SK-N-MC (cell line): ENCODE measurements around the gene RAB35.
"Not testable (repeated sequence)": the region's sequence is repeated elsewhere in the genome, so short reads cannot be mapped to it uniquely, and the experiment has no call there.

Experiments
- DNase-seq: peaks from one replicate; pipeline ENCODE4 v3.0.0-alpha.2; 2011; ENCODE audit warnings: low read depth, low spot score
- H3K27ac ChIP-seq: fragments of 200-600 bp; sonication (generic); 2 replicates; pipeline ENCODE4 v1.5.1; 2016; ENCODE audit warnings: mixed run types
- H3K36me3 ChIP-seq: fragments of 200-600 bp; sonication (generic); 2 replicates; pipeline ENCODE4 v1.6.1; 2017; ENCODE audit warnings: antibody characterized with exemption, low read length, mixed read lengths; ENCODE audit not compliant: insufficient read depth
- H3K4me3 ChIP-seq: fragments of 200-600 bp; sonication (generic); 2 replicates; pipeline ENCODE4 v1.5.1; 2016
- H3K9ac ChIP-seq: fragments of 200-600 bp; sonication (generic); 2 replicates; pipeline ENCODE4 v1.8.0; 2017; ENCODE audit warnings: mixed run types, mixed read lengths; ENCODE audit not compliant: insufficient read length
- H3K9me3 ChIP-seq: fragments of 200-600 bp; sonication (generic); 2 replicates; pipeline ENCODE4 v1.6.1; 2017; ENCODE audit warnings: low read depth, mild to moderate bottlenecking, antibody characterized with exemption, low read length, moderate library complexity, mixed read lengths
- EZH2 ChIP-seq: fragments of 200-600 bp; sonication (generic); IDR thresholded peaks from one replicate; pipeline ENCODE4 v1.6.1; 2017; ENCODE audit warnings: antibody characterized with exemption
- FOXP2 ChIP-seq: optimal IDR thresholded peaks from 2 replicates; pipeline ENCODE3; 2011; ENCODE audit warnings: mild to moderate bottlenecking, moderate library complexity; ENCODE audit not compliant: insufficient read depth; ENCODE audit errors: extremely low read length, control extremely low read depth
- POLR2AphosphoS5 ChIP-seq: IDR thresholded peaks from 2 replicates; pipeline ENCODE4 v1.6.1; 2012; ENCODE audit warnings: mild to moderate bottlenecking, low read depth, low read length, borderline replicate concordance

The RAB35 gene

DNA sequence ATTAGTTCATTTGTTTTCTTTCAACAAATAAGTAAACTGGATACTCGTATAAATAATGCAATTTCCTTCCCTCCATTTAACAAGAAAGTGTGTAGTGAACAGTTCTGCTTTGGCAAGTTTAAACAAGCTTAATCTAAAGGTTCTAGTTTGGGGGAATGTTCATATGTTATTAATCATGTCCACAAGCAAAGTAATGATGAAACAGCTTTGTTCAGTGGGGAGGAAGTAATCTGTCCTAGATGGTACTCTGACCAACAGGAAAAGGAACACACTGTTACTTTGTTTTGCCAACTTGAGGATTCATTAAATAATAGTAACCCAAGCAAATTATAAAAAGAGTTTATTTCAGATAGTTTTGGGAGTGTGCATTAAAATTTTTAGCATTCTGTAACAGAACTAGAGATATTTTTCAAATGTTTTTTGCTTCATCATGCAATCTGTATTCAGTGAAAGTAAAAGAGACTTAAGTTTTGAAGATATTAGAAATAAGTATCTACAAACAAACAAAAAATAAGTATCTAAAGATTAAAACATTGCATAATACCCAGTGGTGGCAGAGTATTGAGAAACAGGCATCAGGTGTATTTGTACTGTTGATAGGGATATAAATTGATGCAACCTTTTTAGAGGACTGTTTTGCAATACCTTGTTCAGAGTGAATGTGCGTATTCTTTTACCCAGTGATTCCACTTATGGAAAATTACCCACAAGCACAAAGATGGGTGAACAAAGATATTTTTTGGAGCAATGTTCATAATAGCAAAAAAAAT is 61.1 kb downstream of the RAB35 start:
- Histone ChIP-seq H3K27ac (peak overlapping the region; percentile 19), H3K9me3 (no peaks in the 10 kb centered on the region), H3K36me3 (no peaks in the 10 kb centered on the region), H3K4me3 (no peak overlapping the region), H3K9ac (no peak overlapping the region)
- TF ChIP-seq EZH2, result no peak
- TF ChIP-seq POLR2AphosphoS5, result no peak
- TF ChIP-seq FOXP2, result no peak
- no peak for DNase-seq

- H3K27ac ChIP-seq, result no peak overlapping the region
- DNase-seq, result no peak
Observed at GRCh38 chr12:120054293-120054692, 62.3 kb downstream of the RAB35 start.

GRCh38 chr12:120051535-120051934 is 65.0 kb downstream of the RAB35 start:
- no peak for TF ChIP-seq FOXP2
- no peak for TF ChIP-seq EZH2
- TF ChIP-seq POLR2AphosphoS5, result no peak
- no peak overlapping the region for H3K9ac ChIP-seq
- no peaks in the 10 kb centered on the region for H3K9me3 ChIP-seq
- H3K4me3 ChIP-seq, result no peak overlapping the region
- DNase-seq, result no peak
- no peaks in the 10 kb centered on the region for H3K36me3 ChIP-seq
- no peak overlapping the region for H3K27ac ChIP-seq

More at GRCh38 chr12:120054293-120054692, 62.3 kb downstream of the RAB35 start:
- Histone ChIP-seq H3K9ac (no peak overlapping the region), H3K9me3 (no peaks in the 10 kb centered on the region), H3K36me3 (no peaks in the 10 kb centered on the region), H3K4me3 (no peak overlapping the region)
- TF ChIP-seq FOXP2 (no peak), POLR2AphosphoS5 (no peak), EZH2 (no peak)

DNA sequence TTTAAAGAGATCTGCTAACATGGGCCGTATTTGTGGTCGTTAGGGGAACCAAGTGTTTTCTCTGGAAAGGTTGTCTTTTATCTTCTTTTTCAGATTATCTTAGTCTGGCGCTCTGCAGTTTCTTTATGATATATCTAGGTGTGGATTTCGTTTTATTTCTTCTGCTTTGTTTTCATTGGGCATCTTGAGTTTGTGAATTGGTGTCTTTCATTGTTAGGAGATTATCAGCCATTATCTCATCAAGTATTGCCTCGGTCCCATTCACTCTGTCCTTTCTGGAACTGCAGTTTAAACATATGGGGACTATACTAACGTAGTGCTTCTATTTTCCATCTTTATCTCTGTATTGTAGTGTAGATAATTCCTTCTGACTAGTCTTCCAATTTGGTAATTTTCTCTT is 67.1 kb downstream of the RAB35 start:
- TF ChIP-seq EZH2, result no peak
- no peak for TF ChIP-seq POLR2AphosphoS5
- no peak for TF ChIP-seq FOXP2
- H3K27ac ChIP-seq, result no peak overlapping the region
- H3K9me3 ChIP-seq, result no peaks in the 10 kb centered on the region
- H3K36me3 ChIP-seq, result no peaks in the 10 kb centered on the region
- no peak overlapping the region for H3K4me3 ChIP-seq
- no peak for DNase-seq
- H3K9ac ChIP-seq, result no peak overlapping the region

GRCh38 chr12:120048263-120048662 is 68.3 kb downstream of the RAB35 start:
- H3K27ac ChIP-seq, result no peak overlapping the region
- no peak overlapping the region for H3K4me3 ChIP-seq
- no peak for DNase-seq
- H3K9ac ChIP-seq, result no peak overlapping the region
- H3K36me3 ChIP-seq, result no peaks in the 10 kb centered on the region
- no peaks in the 10 kb centered on the region for H3K9me3 ChIP-seq
- TF ChIP-seq FOXP2 (no peak), POLR2AphosphoS5 (no peak), EZH2 (no peak)

GRCh38 chr12:120047072-120047471 is 69.5 kb downstream of the RAB35 start:
- Histone ChIP-seq H3K9ac (no peak overlapping the region), H3K4me3 (no peak overlapping the region), H3K27ac (no peak overlapping the region), H3K9me3 (no peaks in the 10 kb centered on the region), H3K36me3 (no peaks in the 10 kb centered on the region)
- DNase-seq, result no peak
- TF ChIP-seq EZH2, result no peak
- TF ChIP-seq FOXP2, result no peak
- no peak for TF ChIP-seq POLR2AphosphoS5

GRCh38 chr12:120045367-120045766 is 71.2 kb downstream of the RAB35 start:
- DNase-seq, H3K4me3 ChIP-seq, H3K9me3 ChIP-seq, H3K36me3 ChIP-seq, H3K9ac ChIP-seq, H3K27ac ChIP-seq: not testable (repeated sequence)
